Measurements from ENCODE around the gene BCL11A. TPM values are rescaled to one million over a fixed set of nuclear protein-coding genes. Genes with fewer than 3 reads are reported as not detected.
"Not testable (repeated sequence)": the region's sequence is repeated elsewhere in the genome, so short reads cannot be mapped to it uniquely, and the experiment has no call there.

BCL11A gene
- total RNA-seq, 1 donor from 2014 or later: 0.40 TPM

GRCh38 chr2:60437080-60437696 lies 116.3 kb downstream of the BCL11A start:
- no peak for DNase-seq (ENCODE audit: low read depth in 2 of 2)

- DNase-seq (ENCODE audit: low read depth in 2 of 2): no peak
Observed at GRCh38 chr2:60433018-60433596, 120.3 kb downstream of the BCL11A start.

- no peak for DNase-seq (ENCODE audit: low read depth in 2 of 2)
Observed at GRCh38 chr2:60432035-60432601, 121.3 kb downstream of the BCL11A start.

- no peak for DNase-seq (ENCODE audit: low read depth in 2 of 2)
Observed at GRCh38 chr2:60429681-60430080, 123.8 kb downstream of the BCL11A start.

- DNase-seq (ENCODE audit: low read depth in 2 of 2): no peak
Observed at GRCh38 chr2:60426880-60427279, 126.6 kb downstream of the BCL11A start.

GRCh38 chr2:60426341-60426740 lies 127.1 kb downstream of the BCL11A start:
- no peak for DNase-seq (ENCODE audit: low read depth in 2 of 2)

GRCh38 chr2:60424233-60424632 lies 129.2 kb downstream of the BCL11A start:
- DNase-seq (ENCODE audit: low read depth in 2 of 2): no peak

- DNase-seq (ENCODE audit: low read depth in 2 of 2): no peak
Observed at GRCh38 chr2:60423505-60423904, 129.9 kb downstream of the BCL11A start.

- no peak for DNase-seq (ENCODE audit: low read depth in 2 of 2)
Observed at GRCh38 chr2:60422826-60423483, 130.5 kb downstream of the BCL11A start.

GRCh38 chr2:60417210-60417609 lies 136.2 kb downstream of the BCL11A start:
- not testable (repeated sequence) for DNase-seq (ENCODE audit: low read depth in 2 of 2)

- no peak for DNase-seq (ENCODE audit: low read depth in 2 of 2)
Observed at GRCh38 chr2:60416221-60417008, 137.0 kb downstream of the BCL11A start.

- no peak for DNase-seq (ENCODE audit: low read depth in 2 of 2)
Observed at GRCh38 chr2:60415814-60416213, 137.6 kb downstream of the BCL11A start.

GRCh38 chr2:60414495-60415138 lies 138.8 kb downstream of the BCL11A start:
- no peak for DNase-seq (ENCODE audit: low read depth in 2 of 2)

- DNase-seq (ENCODE audit: low read depth in 2 of 2): no peak
Observed at GRCh38 chr2:60413814-60414168, 139.7 kb downstream of the BCL11A start.

- DNase-seq (ENCODE audit: low read depth in 2 of 2): no peak
Observed at GRCh38 chr2:60413069-60413813, 140.2 kb downstream of the BCL11A start.

- DNase-seq (ENCODE audit: low read depth in 2 of 2): no peak
Observed at GRCh38 chr2:60412620-60413019, 140.8 kb downstream of the BCL11A start.

GRCh38 chr2:60412027-60412426 lies 141.4 kb downstream of the BCL11A start:
- DNase-seq (ENCODE audit: low read depth in 2 of 2): no peak

GRCh38 chr2:60411295-60411694 lies 142.2 kb downstream of the BCL11A start:
- no peak for DNase-seq (ENCODE audit: low read depth in 2 of 2)

GRCh38 chr2:60410456-60411146 lies 142.9 kb downstream of the BCL11A start:
- DNase-seq (ENCODE audit: low read depth in 2 of 2): no peak

- no peak for DNase-seq (ENCODE audit: low read depth in 2 of 2)
Observed at GRCh38 chr2:60409531-60409871, 144.0 kb downstream of the BCL11A start.

Measured in lung microvascular endothelial cell (primary cell).